ENCODE data around the gene SUCNR1. TPM values are rescaled to one million over a fixed set of nuclear protein-coding genes. Genes with fewer than 3 reads are reported as not detected.
"Not testable (repeated sequence)": the region's sequence is repeated elsewhere in the genome, so short reads cannot be mapped to it uniquely, and the experiment has no call there.

The SUCNR1 gene
- total RNA-seq, 1 donor from 2014 or later: 0.22 TPM

GRCh38 chr3:151898564-151899261 lies 25.3 kb downstream of the SUCNR1 start:
- DNase-seq (ENCODE audit: low spot score); intact Hi-C loops (cut with DNase I): not testable (repeated sequence)

- DNase-seq (ENCODE audit: low spot score): no peak
- intact Hi-C loops (cut with DNase I): no loop called here
Measured at GRCh38 chr3:151899996-151900395, 26.6 kb downstream of the SUCNR1 start.

GRCh38 chr3:151900460-151900859 lies 27.0 kb downstream of the SUCNR1 start:
- DNase-seq (ENCODE audit: low spot score): no peak
- intact Hi-C loops (cut with DNase I): no loop called here

- intact Hi-C loops (cut with DNase I): no loop called here
- no peak for DNase-seq (ENCODE audit: low spot score)
Measured at GRCh38 chr3:151900884-151901643, 27.6 kb downstream of the SUCNR1 start.

GRCh38 chr3:151901644-151902285 lies 28.3 kb downstream of the SUCNR1 start:
- intact Hi-C loops (cut with DNase I): no loop called here
- DNase-seq (ENCODE audit: low spot score): no peak

GRCh38 chr3:151903501-151903991 lies 30.1 kb downstream of the SUCNR1 start:
- no peak for DNase-seq (ENCODE audit: low spot score)
- intact Hi-C loops (cut with DNase I): no loop called here

- intact Hi-C loops (cut with DNase I): no loop called here
Measured at GRCh38 chr3:151905647-151906046, 32.2 kb downstream of the SUCNR1 start.

GRCh38 chr3:151906751-151907150 lies 33.3 kb downstream of the SUCNR1 start:
- DNase-seq (ENCODE audit: low spot score): no peak
- intact Hi-C loops (cut with DNase I): no loop called here

More at GRCh38 chr3:151905647-151906046, 32.2 kb downstream of the SUCNR1 start:
- DNase-seq (ENCODE audit: low spot score): no peak

- no peak for DNase-seq (ENCODE audit: low spot score)
- intact Hi-C loops (cut with DNase I): no loop called here
Measured at GRCh38 chr3:151908399-151908798, 35.0 kb downstream of the SUCNR1 start.

- intact Hi-C loops (cut with DNase I): no loop called here
- no peak for DNase-seq (ENCODE audit: low spot score)
Measured at GRCh38 chr3:151909681-151910405, 36.4 kb downstream of the SUCNR1 start.

- intact Hi-C loops (cut with DNase I): no loop called here
- DNase-seq (ENCODE audit: low spot score): no peak
Measured at GRCh38 chr3:151911462-151911861, 38.0 kb downstream of the SUCNR1 start.

- no peak for DNase-seq (ENCODE audit: low spot score)
- intact Hi-C loops (cut with DNase I): no loop called here
Measured at GRCh38 chr3:151912028-151912427, 38.6 kb downstream of the SUCNR1 start.

GRCh38 chr3:151916781-151917180 lies 43.3 kb downstream of the SUCNR1 start:
- intact Hi-C loops (cut with DNase I): loop anchor here (5.0 kb wide), 2 partner anchors 79 to 689 kb away; no protein-coding TSS in a partner anchor
- DNase-seq (ENCODE audit: low spot score): no peak

GRCh38 chr3:151918253-151919029 lies 45.0 kb downstream of the SUCNR1 start:
- intact Hi-C loops (cut with DNase I): loop anchor here (5.0 kb wide), 2 partner anchors 81 to 691 kb away; no protein-coding TSS in a partner anchor
- no peak for DNase-seq (ENCODE audit: low spot score)

GRCh38 chr3:151919030-151919328 lies 45.5 kb downstream of the SUCNR1 start:
- DNase-seq (ENCODE audit: low spot score): no peak
- intact Hi-C loops (cut with DNase I): loop anchor here (5.0 kb wide), 2 partner anchors 82 to 692 kb away; no protein-coding TSS in a partner anchor

- DNase-seq (ENCODE audit: low spot score): no peak
- intact Hi-C loops (cut with DNase I): loop anchor here (5.0 kb wide), 2 partner anchors 82 to 692 kb away; no protein-coding TSS in a partner anchor
Measured at GRCh38 chr3:151919446-151919845, 46.0 kb downstream of the SUCNR1 start.

- intact Hi-C loops (cut with DNase I): loop anchor here (5.0 kb wide), 1 partner anchor 482 kb away; no protein-coding TSS in a partner anchor
- DNase-seq (ENCODE audit: low spot score): no peak
Measured at GRCh38 chr3:151923901-151924300, 50.5 kb downstream of the SUCNR1 start.

GRCh38 chr3:151924753-151925152 lies 51.3 kb downstream of the SUCNR1 start:
- DNase-seq (ENCODE audit: low spot score): no peak
- intact Hi-C loops (cut with DNase I): loop anchor here (5.0 kb wide), 1 partner anchor 482 kb away; no protein-coding TSS in a partner anchor

- DNase-seq (ENCODE audit: low spot score): no peak
- intact Hi-C loops (cut with DNase I): no loop called here
Measured at GRCh38 chr3:151925419-151925818, 52.0 kb downstream of the SUCNR1 start.
